SJSA1 (cell line): Measurements from ENCODE around the gene LOXHD1. TPM values are rescaled to one million over a fixed set of nuclear protein-coding genes. Genes with fewer than 3 reads are reported as not detected.

Source experiments
- DNase-seq, 2 experiments: peaks; one replicate each; pipeline ENCODE4 v3.0.0-alpha.2; 2015 to 2020; ENCODE audit warnings: low spot score in 2 of 2, low read depth in 1 of 2
- H3K27ac ChIP-seq: fragments of 250-450 bp; sonication (Bioruptor Pico); 2 replicates; pipeline ENCODE4 v1.5.1; 2020; ENCODE audit warnings: mild to moderate bottlenecking, moderate library complexity
- H3K27me3 ChIP-seq: fragments of 250-450 bp; sonication (Bioruptor Pico); replicated peaks from 2 replicates; pipeline ENCODE4 v1.5.1; 2020; ENCODE audit warnings: mild to moderate bottlenecking, moderate library complexity
- H3K36me3 ChIP-seq: fragments of 250-450 bp; sonication (Bioruptor Pico); 2 replicates; pipeline ENCODE4 v1.5.1; 2020; ENCODE audit warnings: mild to moderate bottlenecking
- H3K4me1 ChIP-seq: fragments of 250-450 bp; sonication (Bioruptor Pico); replicated peaks from 2 replicates; pipeline ENCODE4 v1.6.1; 2021; ENCODE audit warnings: mild to moderate bottlenecking
- H3K4me3 ChIP-seq: fragments of 250-450 bp; sonication (Bioruptor Pico); 2 replicates; pipeline ENCODE4 v1.5.1; 2020; ENCODE audit warnings: mild to moderate bottlenecking
- H3K9me3 ChIP-seq: fragments of 250-450 bp; sonication (Bioruptor Pico); replicated peaks from 2 replicates; pipeline ENCODE4 v1.5.1; 2020; ENCODE audit warnings: mild to moderate bottlenecking
- total RNA-seq: library from RNA; depleted of rRNA; stranded (reverse); fragments of >200 nt; shearing (Covaris generic); gene quantifications from 2 replicates; pipeline ENCODE4 v1.2.3, GENCODE V29; 2014

LOXHD1 gene
- total RNA-seq, 1 experiment from 2014 or later = not detected

DNA sequence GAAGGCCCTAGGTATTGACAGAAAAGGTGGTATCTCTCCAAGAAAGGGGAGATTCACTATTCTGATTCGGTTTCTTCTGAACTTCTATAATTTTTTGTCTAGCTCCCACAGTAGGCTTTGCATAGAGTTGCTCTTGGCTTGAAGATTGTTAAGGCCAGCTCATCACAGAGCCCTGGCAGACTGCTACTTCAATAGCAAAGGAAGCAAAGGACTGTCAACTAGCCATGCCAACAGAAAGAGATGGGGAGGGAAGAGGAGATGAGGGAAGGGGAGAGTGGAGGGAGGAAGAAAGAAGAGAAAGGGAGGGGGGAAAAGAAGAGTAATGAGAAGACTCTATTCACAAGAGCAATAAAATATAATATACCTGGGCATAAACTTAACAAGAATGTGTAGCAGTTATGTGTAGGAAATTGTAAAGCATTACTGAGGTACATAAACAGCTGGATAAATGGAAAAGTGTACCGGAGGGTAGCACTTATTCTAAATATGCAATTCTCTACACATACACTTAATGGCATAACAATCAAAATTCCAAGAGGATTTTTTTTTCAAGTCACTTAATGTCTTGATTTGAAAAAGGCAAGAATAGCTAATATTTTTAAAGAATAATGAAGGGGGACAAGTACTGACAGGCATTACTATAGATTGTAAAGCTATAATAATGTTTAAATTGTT, 102.5 kb downstream of the LOXHD1 start:
- Histone ChIP-seq H3K27me3 (no peaks in the 10 kb centered on the region; the same call in 1 of the 2 replicates), H3K27ac (no peak overlapping the region), H3K36me3 (no peaks in the 10 kb centered on the region), H3K9me3 (no peaks in the 10 kb centered on the region), H3K4me1 (no peaks in the 10 kb centered on the region), H3K4me3 (no peak overlapping the region)
- DNase-seq = no peak

- Histone ChIP-seq H3K9me3 (no peaks in the 10 kb centered on the region), H3K27ac (no peak overlapping the region), H3K4me3 (no peak overlapping the region), H3K4me1 (no peaks in the 10 kb centered on the region), H3K36me3 (no peaks in the 10 kb centered on the region), H3K27me3 (no peaks in the 10 kb centered on the region)
- no peak for DNase-seq
Observed at GRCh38 chr18:46550609-46551008, 106.4 kb downstream of the LOXHD1 start.

GRCh38 chr18:46547520-46547919, 109.5 kb downstream of the LOXHD1 start:
- DNase-seq = no peak
- no peaks in the 10 kb centered on the region for H3K4me1 ChIP-seq
- no peaks in the 10 kb centered on the region for H3K27me3 ChIP-seq
- H3K36me3 ChIP-seq = no peaks in the 10 kb centered on the region
- H3K9me3 ChIP-seq = no peaks in the 10 kb centered on the region
- no peak overlapping the region for H3K4me3 ChIP-seq
- H3K27ac ChIP-seq = no peak overlapping the region

GRCh38 chr18:46546111-46546640, 110.8 kb downstream of the LOXHD1 start:
- no peak for DNase-seq
- no peak overlapping the region for H3K27ac ChIP-seq

DNA sequence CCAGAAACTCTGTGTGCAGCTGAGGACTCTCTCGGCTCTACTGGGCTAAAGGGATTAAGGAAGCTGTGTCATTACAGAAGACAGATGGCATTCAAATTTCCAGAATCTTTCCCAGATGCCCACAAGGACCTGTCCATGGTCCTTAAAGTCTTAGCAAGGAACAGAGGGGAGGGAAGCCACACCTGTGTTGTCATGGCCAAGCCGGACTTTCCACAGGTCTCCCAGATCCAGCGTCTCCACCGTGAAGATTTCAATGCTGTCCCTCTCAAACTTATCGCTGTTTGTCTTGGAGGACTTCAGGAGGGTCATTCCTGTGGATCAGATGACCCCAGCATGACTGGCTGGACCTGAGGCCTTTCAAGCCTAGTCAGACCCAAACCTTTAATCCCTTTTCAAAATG, 114.5 kb downstream of the LOXHD1 start:
- no peaks in the 10 kb centered on the region for H3K36me3 ChIP-seq
- no peaks in the 10 kb centered on the region for H3K27me3 ChIP-seq
- no peak overlapping the region for H3K27ac ChIP-seq
- no peak for DNase-seq
- no peaks in the 10 kb centered on the region for H3K9me3 ChIP-seq
- H3K4me1 ChIP-seq = no peaks in the 10 kb centered on the region
- H3K4me3 ChIP-seq = no peak overlapping the region

More at GRCh38 chr18:46546111-46546640, 110.8 kb downstream of the LOXHD1 start:
- Histone ChIP-seq H3K36me3 (no peaks in the 10 kb centered on the region), H3K4me1 (no peaks in the 10 kb centered on the region), H3K9me3 (no peaks in the 10 kb centered on the region), H3K4me3 (no peak overlapping the region), H3K27me3 (no peaks in the 10 kb centered on the region)

GRCh38 chr18:46541626-46542189, 115.3 kb downstream of the LOXHD1 start:
- Histone ChIP-seq H3K4me3 (no peak overlapping the region), H3K9me3 (no peaks in the 10 kb centered on the region), H3K27me3 (no peaks in the 10 kb centered on the region), H3K27ac (no peak overlapping the region), H3K36me3 (no peaks in the 10 kb centered on the region), H3K4me1 (no peaks in the 10 kb centered on the region)
- no peak for DNase-seq

- Histone ChIP-seq H3K4me3 (no peak overlapping the region), H3K9me3 (no peaks in the 10 kb centered on the region), H3K36me3 (no peaks in the 10 kb centered on the region), H3K27me3 (no peaks in the 10 kb centered on the region), H3K4me1 (no peaks in the 10 kb centered on the region), H3K27ac (no peak overlapping the region)
- no peak for DNase-seq
Observed at GRCh38 chr18:46538376-46538775, 118.6 kb downstream of the LOXHD1 start.

GRCh38 chr18:46536215-46536874, 120.7 kb downstream of the LOXHD1 start:
- Histone ChIP-seq H3K9me3 (no peaks in the 10 kb centered on the region), H3K27me3 (no peaks in the 10 kb centered on the region), H3K4me3 (no peak overlapping the region), H3K36me3 (no peaks in the 10 kb centered on the region), H3K4me1 (no peaks in the 10 kb centered on the region), H3K27ac (no peak overlapping the region)
- DNase-seq = peak in 1 of 2 experiments; percentile 8

DNA sequence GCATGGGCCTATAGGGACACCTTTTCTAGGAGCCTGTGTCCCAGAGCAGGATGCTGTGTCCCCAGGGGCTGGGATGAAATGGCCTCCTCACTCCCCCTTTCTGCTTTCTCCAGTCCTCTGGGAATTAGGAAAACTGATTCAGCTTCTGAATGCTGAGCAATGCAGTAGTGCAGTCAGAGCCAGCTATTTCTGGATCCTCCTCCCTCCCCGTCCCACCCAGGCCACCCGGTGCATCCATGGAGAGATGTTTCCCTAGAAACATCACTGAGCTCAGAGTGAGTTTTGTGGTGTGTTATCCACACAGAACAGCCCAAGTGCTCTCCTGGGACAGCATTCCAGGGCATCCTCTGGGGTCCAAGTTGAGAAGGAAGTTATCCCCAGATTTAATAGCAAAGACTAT, 125.5 kb downstream of the LOXHD1 start:
- DNase-seq = no peak
- Histone ChIP-seq H3K36me3 (no peaks in the 10 kb centered on the region), H3K27ac (no peak overlapping the region), H3K4me3 (no peak overlapping the region), H3K27me3 (no peaks in the 10 kb centered on the region), H3K4me1 (no peaks in the 10 kb centered on the region), H3K9me3 (no peaks in the 10 kb centered on the region)

GRCh38 chr18:46528037-46528436, 129.0 kb downstream of the LOXHD1 start:
- Histone ChIP-seq H3K36me3 (no peaks in the 10 kb centered on the region), H3K4me3 (no peak overlapping the region), H3K4me1 (no peaks in the 10 kb centered on the region), H3K27me3 (no peaks in the 10 kb centered on the region), H3K27ac (no peak overlapping the region), H3K9me3 (no peaks in the 10 kb centered on the region)
- DNase-seq = no peak

DNA sequence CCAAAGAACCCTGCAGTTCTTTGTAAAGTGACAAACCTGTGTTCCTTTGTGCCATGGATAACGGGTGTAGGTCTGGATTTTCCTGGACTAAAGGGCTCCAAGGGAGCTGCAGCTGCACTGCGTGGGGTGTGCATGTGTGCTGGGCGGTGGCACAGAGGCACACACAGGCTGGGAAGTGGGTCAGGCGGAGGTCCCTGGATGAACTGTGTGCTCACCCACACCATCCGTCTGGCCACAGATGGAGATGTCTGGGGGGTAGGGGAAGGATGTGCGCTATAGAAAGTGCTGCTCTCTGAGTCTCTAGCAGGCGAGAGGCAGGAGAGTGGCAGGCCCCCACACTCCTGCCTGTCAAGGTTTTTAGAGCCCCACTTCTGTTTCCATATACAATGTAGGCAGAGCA, 137.2 kb downstream of the LOXHD1 start:
- Histone ChIP-seq H3K4me1 (no peaks in the 10 kb centered on the region), H3K4me3 (no peak overlapping the region), H3K9me3 (no peaks in the 10 kb centered on the region), H3K27ac (no peak overlapping the region), H3K36me3 (no peaks in the 10 kb centered on the region), H3K27me3 (no peaks in the 10 kb centered on the region)
- no peak for DNase-seq

DNA sequence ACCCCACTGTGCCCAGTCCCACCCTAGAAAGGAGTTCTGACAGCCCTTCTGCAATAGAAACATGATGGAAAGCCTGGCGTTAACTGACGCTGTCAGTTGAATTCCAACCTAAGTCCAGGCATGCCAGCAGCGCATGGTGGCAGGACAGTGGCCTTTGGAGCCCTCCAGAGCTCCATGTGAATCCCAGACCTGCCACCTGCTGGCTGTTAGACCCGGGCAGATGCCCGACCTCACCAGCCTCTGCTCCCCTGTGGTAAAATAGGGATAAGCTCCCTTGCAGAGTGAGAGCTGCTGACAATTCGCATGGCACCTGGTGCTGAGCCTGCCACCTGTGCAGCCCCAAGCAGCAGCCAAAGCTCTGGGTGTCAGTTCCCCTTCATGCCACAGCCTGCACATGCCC, 138.6 kb downstream of the LOXHD1 start:
- DNase-seq = no peak
- Histone ChIP-seq H3K4me1 (no peaks in the 10 kb centered on the region), H3K4me3 (no peak overlapping the region), H3K27ac (no peak overlapping the region), H3K9me3 (no peaks in the 10 kb centered on the region), H3K36me3 (no peaks in the 10 kb centered on the region), H3K27me3 (no peaks in the 10 kb centered on the region)

- Histone ChIP-seq H3K4me1 (no peaks in the 10 kb centered on the region), H3K36me3 (no peaks in the 10 kb centered on the region), H3K4me3 (no peak overlapping the region), H3K27ac (no peak overlapping the region), H3K27me3 (no peaks in the 10 kb centered on the region), H3K9me3 (no peaks in the 10 kb centered on the region)
- no peak for DNase-seq
Observed at GRCh38 chr18:46516555-46516954, 140.5 kb downstream of the LOXHD1 start.

- Histone ChIP-seq H3K9me3 (no peaks in the 10 kb centered on the region), H3K27ac (no peak overlapping the region), H3K36me3 (no peaks in the 10 kb centered on the region), H3K27me3 (no peaks in the 10 kb centered on the region; the same call in 1 of the 2 replicates), H3K4me3 (no peak overlapping the region), H3K4me1 (no peaks in the 10 kb centered on the region)
- no peak for DNase-seq
Observed at GRCh38 chr18:46510386-46510785, 146.6 kb downstream of the LOXHD1 start.
